ENCODE results near the gene FAM151B. TPM values are rescaled to one million over a fixed set of nuclear protein-coding genes. Genes with fewer than 3 reads are reported as not detected.

FAM151B gene
- total and polyA plus RNA-seq, 2 experiments from 2014 or later = 0.55 TPM; not detected in 1

- TF ChIP-seq REST (IDR thresholded peaks at IDR 0.05; ENCODE audit: unreplicated experiment) = no peak
- TF ChIP-seq ZNF331 (CRISPR knock-in tag; IDR thresholded peaks at IDR 0.05; ENCODE audit: low read depth) = no peak
- TF ChIP-seq JUNB (IDR thresholded peaks at IDR 0.05; ENCODE audit: unreplicated experiment) = no peak
- TF ChIP-seq STAT1 (IDR thresholded peaks at IDR 0.05; ENCODE audit: unreplicated experiment) = no peak
- no peak for TF ChIP-seq EZH2phosphoT487 (IDR thresholded peaks at IDR 0.05; ENCODE audit: unreplicated experiment)
- TF ChIP-seq EZH2 (IDR thresholded peaks at IDR 0.05; ENCODE audit: low read depth, unreplicated experiment) = no peak
- TF ChIP-seq CTCF (conservative IDR thresholded peaks at IDR 0.05; ENCODE audit: low read depth in 2 of 2) = no peak
- no peak for TF ChIP-seq NANOG (IDR thresholded peaks at IDR 0.05; ENCODE audit: borderline replicate concordance)
- TF ChIP-seq ETS1 (IDR thresholded peaks at IDR 0.05) = no peak
These were observed 48.7 kb upstream of the FAM151B start (continued) for GRCh38 chr5:80439213-80439612.

GRCh38 chr5:80442742-80443141 is 45.2 kb upstream of the FAM151B start:
- H3K36me3 Mint-ChIP-seq (ENCODE audit: low read depth) = peaks cover under 1% of the 10 kb centered on the region; the same call in 2 of the 3 replicates
- TF ChIP-seq POLR2AphosphoS5 (IDR thresholded peaks at IDR 0.05; ENCODE audit: low read depth) = no peak
- TF ChIP-seq STAT1 (IDR thresholded peaks at IDR 0.05; ENCODE audit: unreplicated experiment) = no peak
- TF ChIP-seq ZNF331 (CRISPR knock-in tag; IDR thresholded peaks at IDR 0.05; ENCODE audit: low read depth) = no peak
- TF ChIP-seq EZH2phosphoT487 (IDR thresholded peaks at IDR 0.05; ENCODE audit: unreplicated experiment) = no peak
- no peak for TF ChIP-seq ZNF114 (CRISPR knock-in tag; IDR thresholded peaks at IDR 0.05)
- no peak for TF ChIP-seq JUNB (IDR thresholded peaks at IDR 0.05; ENCODE audit: unreplicated experiment)
- no peak for TF ChIP-seq ETS1 (IDR thresholded peaks at IDR 0.05)
- no peak for TF ChIP-seq NANOG (IDR thresholded peaks at IDR 0.05; ENCODE audit: borderline replicate concordance)
- TF ChIP-seq CTCF (conservative IDR thresholded peaks at IDR 0.05; ENCODE audit: low read depth in 2 of 2) = no peak
- no peak for TF ChIP-seq CREB1 (CRISPR knock-in tag; IDR thresholded peaks at IDR 0.05; ENCODE audit: low read depth)
- no peak for TF ChIP-seq REST (IDR thresholded peaks at IDR 0.05; ENCODE audit: unreplicated experiment)

More at GRCh38 chr5:80442742-80443141, 45.2 kb upstream of the FAM151B start:
- Mint-ChIP-seq H3K9me3 (no peaks in the 10 kb centered on the region), H3K4me1 (peaks cover 6% of the 10 kb centered on the region; the same call in 2 of the 3 replicates), H3K27me3 (ENCODE audit: insufficient read depth, low read depth, poor library complexity) (no peaks in the 10 kb centered on the region), H3K4me3 (no peak overlapping the region), H3K27ac (no peak overlapping the region)
- no peak overlapping the region for H2AFZ ChIP-seq
- H3K79me2 ChIP-seq (replicated peaks; ENCODE audit: insufficient read depth) = no peaks in the 10 kb centered on the region
- H3K4me1 ChIP-seq (ENCODE audit: insufficient read depth) = no peaks in the 10 kb centered on the region
- H3K4me2 ChIP-seq = no peak overlapping the region
- 0 out of 2 replicates have a peak, but pooled peaks cover 3% of the 10 kb centered on the region for H4K20me1 ChIP-seq (replicated peaks; ENCODE audit: insufficient read depth)
- DNase-seq (ENCODE audit: low spot score) (no peak), ATAC-seq (no peak)
- H3K27me3 ChIP-seq (ENCODE audit: insufficient read depth) = no peaks in the 10 kb centered on the region
- H3K9me2 ChIP-seq (ENCODE audit: insufficient read depth) = no peaks in the 10 kb centered on the region
- H3K36me3 ChIP-seq (ENCODE audit: insufficient read depth) = peaks cover 2% of the 10 kb centered on the region
- no peak overlapping the region for H3K27ac ChIP-seq (ENCODE audit: low read depth)
- no peaks in the 10 kb centered on the region for H3F3A ChIP-seq (replicated peaks; ENCODE audit: low read depth)
- H3K4me3 ChIP-seq = no peak overlapping the region

Measured in GM23338 (cell line).